Thyroid gland (tissue), 4 donors: ENCODE data around the gene SPC25.

Experiments
- CTCF ChIP-seq, 6 experiments: fragments of 200-600 bp in 3 of 6; fragments of 450-650 bp in 3 of 6; sonication (generic) in 3 of 6; IDR thresholded peaks; one replicate each; pipeline ENCODE4 v1.5.1; 2016 to 2019; ENCODE audit warnings: antibody characterized with exemption in 6 of 6, mild to moderate bottlenecking in 2 of 6, inconsistent platforms in 1 of 6, moderate library complexity in 1 of 6
- POLR2A ChIP-seq, 2 donors: fragments of 450-650 bp; IDR thresholded peaks; one replicate each; pipeline ENCODE4 v1.6.1; 2017; ENCODE audit warnings: antibody characterized with exemption in 2 of 2, mild to moderate bottlenecking in 2 of 2, moderate library complexity in 1 of 2

- TF ChIP-seq POLR2A (IDR thresholded peaks at IDR 0.05) (no peak), CTCF (IDR thresholded peaks at IDR 0.05) (no peak)
These were observed 25.5 kb upstream of the SPC25 start for GRCh38 chr2:168915441-168916330.
